ENCODE data around the gene ABHD5.

Gene ABHD5

DNA sequence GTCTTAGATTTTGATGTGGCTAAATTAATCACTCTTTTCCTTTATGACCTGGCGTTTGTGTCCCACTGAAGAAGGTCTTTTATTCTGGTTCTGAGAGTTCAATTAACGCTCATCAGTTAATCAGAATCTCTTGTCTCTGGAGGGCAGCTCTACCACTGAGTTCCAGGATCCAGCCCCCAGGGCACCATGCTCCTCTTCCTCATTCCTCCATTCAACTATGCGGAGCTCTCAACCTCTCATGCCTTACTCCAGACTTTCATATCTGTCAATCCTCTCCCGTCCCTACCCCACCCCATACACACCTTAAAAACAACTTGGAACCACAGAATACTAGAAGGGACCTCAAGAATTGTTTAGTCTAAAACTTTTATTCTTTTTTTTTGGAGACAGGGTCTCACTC lies 4.8 kb upstream of the ABHD5 start:
- DNase-seq (ENCODE audit: low read depth in 1 of 2, low spot score in 1 of 2), result no peak

GRCh38 chr3:43686333-43686699 lies 4.4 kb upstream of the ABHD5 start:
- no peak for DNase-seq (ENCODE audit: low read depth in 1 of 2, low spot score in 1 of 2)

- no peak for DNase-seq (ENCODE audit: low read depth in 1 of 2, low spot score in 1 of 2)
Observed at GRCh38 chr3:43686700-43687498, 3.8 kb upstream of the ABHD5 start.

- no peak for DNase-seq (ENCODE audit: low read depth in 1 of 2, low spot score in 1 of 2)
Observed at GRCh38 chr3:43687499-43687811, 3.3 kb upstream of the ABHD5 start.

DNA sequence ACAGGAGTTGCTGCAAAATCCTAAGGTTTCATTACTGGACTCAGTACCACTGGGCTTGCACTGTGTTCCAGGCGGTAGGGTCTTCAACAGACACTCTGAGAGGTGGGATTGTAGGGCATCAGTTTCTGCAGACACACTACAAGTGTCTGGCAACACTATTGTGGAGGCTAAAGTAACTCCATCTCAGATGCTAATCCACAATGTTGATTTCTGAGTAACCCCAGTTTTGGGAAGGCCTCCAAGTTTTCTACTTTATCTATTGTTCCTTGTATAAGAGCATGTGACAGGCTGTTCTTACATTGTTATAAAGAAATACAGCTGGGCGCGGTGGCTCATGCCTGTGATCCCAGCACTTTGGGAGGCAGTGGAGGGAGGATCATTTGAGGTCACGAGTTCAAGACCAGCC lies 2.5 kb upstream of the ABHD5 start:
- no peak for DNase-seq (ENCODE audit: low read depth in 1 of 2, low spot score in 1 of 2)

DNA sequence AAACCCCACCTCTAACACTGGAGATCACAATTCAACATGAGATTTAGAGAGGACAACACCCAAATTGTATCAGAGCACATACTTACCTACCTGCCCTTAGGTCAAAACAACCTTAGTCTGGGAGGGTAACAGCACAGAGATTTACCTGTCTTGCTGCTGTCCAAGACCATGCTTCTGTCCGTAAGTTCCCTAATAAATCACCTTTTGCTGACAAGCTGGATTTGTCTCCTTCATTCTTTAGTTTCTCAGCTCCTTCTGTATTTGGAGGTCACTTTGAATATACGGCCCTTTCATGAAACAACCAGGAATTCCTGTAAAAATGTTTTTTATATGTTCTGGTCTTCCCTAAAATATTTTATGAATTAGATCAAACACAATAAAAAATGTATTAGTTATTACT lies 1.6 kb upstream of the ABHD5 start:
- DNase-seq (ENCODE audit: low read depth in 1 of 2, low spot score in 1 of 2), result no peak

DNA sequence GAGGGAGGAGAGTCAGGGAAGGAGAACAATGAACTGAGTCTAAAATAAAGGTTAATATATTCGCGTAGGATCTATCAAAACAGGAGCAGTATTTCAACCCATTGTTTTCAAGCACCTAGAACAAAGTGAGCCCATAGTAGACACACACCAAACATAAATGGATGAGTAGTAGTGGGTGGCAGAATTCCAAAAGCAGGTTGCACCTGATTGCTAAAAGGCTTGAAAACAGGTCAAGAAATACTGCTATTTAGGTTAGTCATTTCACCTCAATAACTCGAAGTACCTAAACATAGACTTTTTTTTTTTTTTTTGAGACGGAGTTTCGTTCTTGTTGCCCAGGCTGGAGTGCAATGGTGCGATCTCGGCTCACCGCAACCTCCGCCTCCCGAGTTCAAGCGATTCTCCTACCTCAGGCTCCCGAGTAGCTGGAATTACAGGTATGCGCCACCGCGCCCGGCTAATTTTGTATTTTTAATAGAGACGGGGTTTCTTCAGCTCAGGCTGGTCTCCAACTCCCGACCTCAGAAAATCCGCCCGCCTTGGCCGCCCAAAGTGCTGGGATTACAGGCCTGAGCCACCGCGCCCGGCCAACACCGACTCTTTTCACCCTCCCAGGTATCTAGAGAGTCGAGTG lies 855 bp upstream of the ABHD5 start:
- no peak for DNase-seq (ENCODE audit: low read depth in 1 of 2, low spot score in 1 of 2)

DNA sequence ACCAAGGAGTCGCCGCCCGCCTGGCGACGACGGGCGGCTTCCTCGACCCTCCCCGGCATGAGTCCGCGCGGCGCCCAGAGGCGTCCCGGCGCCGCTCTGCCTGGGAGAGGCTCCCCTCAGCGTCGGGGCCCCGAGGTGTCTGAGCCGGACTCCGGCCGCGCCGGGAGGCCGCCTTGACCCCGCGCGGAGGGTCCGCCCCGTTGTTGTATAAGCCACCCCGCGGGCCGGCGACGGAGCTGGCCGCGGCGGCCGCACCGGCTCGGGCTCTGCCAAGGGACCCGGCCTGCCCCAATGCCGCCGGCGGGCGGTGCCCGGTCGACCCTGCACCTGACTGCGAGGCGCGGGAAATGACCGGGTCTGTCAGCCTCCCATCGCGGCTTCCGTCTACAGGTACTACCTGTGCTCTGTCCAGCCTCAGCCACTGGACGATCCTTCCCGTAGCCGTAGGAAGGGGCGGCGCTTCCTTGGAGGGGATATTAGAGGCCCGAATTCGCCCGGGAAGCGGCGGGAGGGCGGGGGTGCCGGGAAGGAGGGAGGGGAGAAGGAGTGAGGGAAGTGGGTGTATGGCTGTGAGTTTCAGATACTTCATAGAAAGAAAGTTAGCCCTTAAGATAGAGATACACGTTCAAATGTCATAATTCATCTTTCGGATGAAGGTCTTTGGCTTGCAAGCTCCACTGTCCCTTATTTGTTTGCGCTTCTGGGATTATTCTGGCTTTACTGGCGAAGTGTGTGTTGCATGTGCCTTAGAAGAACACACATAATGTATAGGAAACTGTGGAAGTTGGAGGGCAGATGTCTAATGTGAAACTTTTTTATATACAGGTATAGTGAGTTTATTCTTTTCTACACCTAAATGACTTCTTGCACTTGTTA lies 620 bp downstream of the ABHD5 start:
- DNase-seq (ENCODE audit: low read depth in 1 of 2, low spot score in 1 of 2), result peak in 1 of 2 donors; percentile 23

DNA sequence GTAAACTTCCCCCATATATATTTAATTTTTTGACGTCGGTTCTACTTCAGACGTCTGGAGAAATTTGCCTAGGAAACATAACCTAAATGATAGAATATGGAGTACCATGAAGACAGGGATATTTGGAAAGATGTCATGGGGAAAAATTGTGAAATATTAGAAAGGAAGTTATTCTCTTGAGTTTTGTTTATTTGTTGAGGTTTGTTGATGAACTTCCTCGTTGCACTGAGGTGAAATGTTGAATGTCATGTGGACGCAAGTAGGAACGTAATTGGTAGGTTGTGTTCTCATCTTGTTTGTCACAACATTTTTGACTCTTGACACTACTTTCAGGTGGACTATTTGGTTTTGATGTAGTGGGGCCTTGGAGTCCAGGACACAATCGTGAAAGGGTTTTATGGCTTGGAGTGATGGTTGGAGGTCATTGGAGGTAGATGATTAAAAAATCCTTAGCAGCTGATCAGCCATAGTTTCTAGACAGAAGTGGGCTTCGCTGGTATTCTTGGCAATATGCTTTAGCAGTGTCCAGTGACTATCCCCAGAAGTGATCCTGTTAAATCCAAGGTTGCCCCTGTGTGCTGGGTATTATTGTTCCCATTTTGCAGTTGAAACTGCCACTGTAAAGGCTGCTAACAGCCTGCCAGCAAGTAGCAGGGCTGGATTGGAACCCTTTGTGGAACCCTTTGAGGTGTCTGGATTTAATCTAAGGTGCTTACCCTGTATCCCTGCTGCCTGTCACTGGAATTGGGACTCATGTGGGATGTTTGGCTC lies 1.5 kb downstream of the ABHD5 start:
- DNase-seq (ENCODE audit: low read depth in 1 of 2, low spot score in 1 of 2), result no peak

- no peak for DNase-seq (ENCODE audit: low read depth in 1 of 2, low spot score in 1 of 2)
Observed at GRCh38 chr3:43692971-43693370, 2.2 kb downstream of the ABHD5 start.

DNA sequence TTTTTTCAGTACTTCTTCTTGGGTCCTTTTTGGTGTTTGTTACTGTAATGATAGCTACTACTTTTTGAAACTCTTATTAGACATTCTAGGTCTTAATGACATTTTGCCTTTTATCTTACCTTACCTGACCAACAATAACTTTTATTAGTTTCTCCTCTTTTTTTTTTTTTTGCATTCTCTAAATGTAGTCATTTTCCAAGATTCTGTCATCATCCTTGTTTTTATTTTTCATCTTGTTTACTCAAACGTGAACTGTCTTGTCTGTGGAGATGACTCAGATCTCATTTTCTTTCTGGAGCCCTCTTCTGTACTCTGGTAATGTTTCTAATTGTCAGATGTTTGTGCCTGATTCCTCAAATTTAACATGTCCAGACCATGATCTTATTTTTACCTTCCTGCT lies 2.9 kb downstream of the ABHD5 start:
- no peak for DNase-seq (ENCODE audit: low read depth in 1 of 2, low spot score in 1 of 2)

DNA sequence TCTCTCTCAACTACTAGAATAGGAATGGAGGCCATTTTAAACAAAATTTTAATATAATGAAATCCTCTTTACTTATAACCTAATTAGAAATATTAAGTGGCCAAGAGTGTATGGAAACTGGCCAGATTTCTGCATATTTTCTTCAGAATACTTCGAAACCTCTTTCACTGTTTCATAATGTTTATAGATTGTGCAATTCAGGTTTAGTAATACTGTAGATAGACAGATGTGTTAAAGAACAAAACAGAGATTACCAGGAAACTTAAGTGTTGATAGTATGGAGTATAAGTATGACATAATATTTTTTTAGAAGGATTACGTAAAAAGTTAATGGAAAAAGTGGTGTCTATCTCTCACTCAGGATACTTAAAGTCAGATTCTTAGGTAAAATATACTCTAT lies 4.7 kb downstream of the ABHD5 start:
- DNase-seq (ENCODE audit: low read depth in 1 of 2, low spot score in 1 of 2), result no peak

DNA sequence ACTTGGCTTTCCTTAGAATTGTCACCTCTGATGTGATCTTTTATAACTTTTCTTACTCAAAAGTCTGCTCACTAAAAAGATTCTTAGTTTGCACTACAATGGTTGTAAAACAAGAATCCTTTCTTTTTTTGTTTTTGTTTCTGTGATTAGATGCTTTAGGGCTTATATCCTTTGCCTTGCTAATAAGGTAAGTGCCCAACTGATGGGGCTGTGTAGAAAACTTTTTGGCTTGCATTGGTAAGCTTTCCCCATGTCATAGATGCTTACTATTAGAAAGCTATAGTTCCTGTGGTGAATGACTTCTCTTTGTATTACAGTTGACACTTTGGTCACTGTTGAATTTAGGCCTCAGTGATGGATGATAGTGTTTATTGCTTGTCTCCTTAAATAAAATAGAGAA lies 5.1 kb downstream of the ABHD5 start:
- DNase-seq (ENCODE audit: low read depth in 1 of 2, low spot score in 1 of 2), result no peak

- DNase-seq (ENCODE audit: low read depth in 1 of 2, low spot score in 1 of 2), result no peak
Observed at GRCh38 chr3:43696441-43696840, 5.7 kb downstream of the ABHD5 start.

- no peak for DNase-seq (ENCODE audit: low read depth in 1 of 2, low spot score in 1 of 2)
Observed at GRCh38 chr3:43696881-43697280, 6.1 kb downstream of the ABHD5 start.

DNA sequence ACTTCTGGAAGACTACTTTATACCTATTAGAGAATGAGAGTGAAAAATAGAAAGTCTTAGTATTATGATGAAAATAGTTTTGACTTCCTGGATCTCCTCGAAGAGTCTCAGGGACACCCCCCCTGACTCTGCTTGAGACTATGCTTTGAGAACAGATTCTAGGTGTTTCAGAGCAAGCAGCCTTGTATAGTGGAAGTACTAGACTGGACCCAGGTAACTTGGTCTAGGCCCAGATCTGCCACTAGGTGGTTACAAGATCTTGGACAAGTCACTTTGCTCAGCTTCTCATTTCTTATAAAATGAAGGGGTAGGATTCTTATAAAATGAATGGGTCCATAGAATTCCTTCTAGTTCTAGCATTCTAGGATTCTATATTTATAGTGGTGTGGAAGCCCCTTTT lies 9.1 kb downstream of the ABHD5 start:
- DNase-seq (ENCODE audit: low read depth in 1 of 2, low spot score in 1 of 2), result no peak

DNA sequence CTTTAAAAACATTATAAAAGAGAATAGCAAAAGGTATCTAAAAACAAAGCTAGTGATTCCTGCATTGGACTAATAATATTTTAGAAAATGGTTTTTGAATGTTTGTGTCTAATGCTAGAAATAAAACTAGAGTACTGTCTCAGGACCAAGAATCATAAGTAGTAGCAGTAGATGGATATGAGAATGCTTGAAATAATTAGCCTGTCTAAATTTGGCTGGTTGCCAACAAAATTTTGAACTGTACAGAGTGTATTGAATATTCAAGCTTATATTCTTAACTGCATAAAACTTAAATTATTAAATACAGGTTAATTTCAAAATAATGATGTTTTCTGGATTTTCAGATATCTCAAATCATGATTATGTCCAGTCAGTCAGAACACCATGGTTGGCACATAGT lies 14.0 kb downstream of the ABHD5 start:
- DNase-seq (ENCODE audit: low read depth in 1 of 2, low spot score in 1 of 2), result no peak

DNA sequence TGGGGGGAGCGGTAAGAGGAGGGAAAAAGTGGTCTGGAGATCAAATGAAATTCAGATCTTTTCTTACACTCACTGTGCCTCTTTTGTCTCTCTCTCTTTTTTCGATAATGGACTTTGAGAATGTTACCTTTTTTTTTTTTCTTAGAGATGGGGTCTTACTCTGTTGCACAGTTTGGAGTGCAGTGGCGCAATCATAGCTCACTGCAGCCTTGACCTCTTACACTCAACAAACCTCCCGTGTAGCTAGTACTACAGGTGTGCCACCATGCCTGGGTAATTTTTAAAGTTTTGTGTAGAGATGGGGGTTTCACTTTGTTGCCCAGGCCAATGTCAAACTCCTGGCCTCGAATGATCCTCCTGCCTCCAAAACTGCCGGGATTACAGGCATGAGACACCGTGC lies 15.6 kb downstream of the ABHD5 start:
- DNase-seq (ENCODE audit: low read depth in 1 of 2, low spot score in 1 of 2), result no peak

DNA sequence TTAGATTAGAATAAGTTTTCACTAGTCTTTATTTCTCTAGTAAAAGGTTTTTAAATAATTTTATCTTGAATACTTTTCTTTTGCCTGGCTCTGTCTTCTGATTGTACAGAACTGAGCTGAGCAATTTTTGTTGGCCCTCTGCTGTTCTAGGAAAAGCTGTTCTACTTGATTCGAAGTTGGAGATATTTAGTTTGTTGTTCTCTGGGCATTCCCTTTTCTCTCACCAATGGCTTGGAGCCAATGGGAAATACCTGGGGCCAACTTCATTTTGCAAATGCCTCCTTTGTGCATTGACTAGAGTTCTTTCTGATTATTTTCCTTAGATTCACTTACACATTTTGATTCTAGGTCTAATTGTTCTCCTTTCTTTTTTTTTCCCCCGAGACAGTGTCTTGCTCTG lies 16.5 kb downstream of the ABHD5 start:
- DNase-seq (ENCODE audit: low read depth in 1 of 2, low spot score in 1 of 2), result no peak

- no peak for DNase-seq (ENCODE audit: low read depth in 1 of 2, low spot score in 1 of 2)
Observed at GRCh38 chr3:43707998-43708397, 17.3 kb downstream of the ABHD5 start.

- DNase-seq (ENCODE audit: low read depth in 1 of 2, low spot score in 1 of 2), result no peak
Observed at GRCh38 chr3:43709022-43709421, 18.3 kb downstream of the ABHD5 start.

GRCh38 chr3:43710607-43711006 lies 19.9 kb downstream of the ABHD5 start:
- DNase-seq (ENCODE audit: low read depth in 1 of 2, low spot score in 1 of 2), result no peak

All from stimulated activated CD4-positive, alpha-beta T cell treated with anti-CD3 and anti-CD28 coated beads, Interleukin-15, amount 100 ng/mL, for 1 hour (primary cell).